Esophagus muscularis mucosa (tissue), 4 donors: Measurements from ENCODE around the gene NTRK3. TPM values are rescaled to one million over a fixed set of nuclear protein-coding genes. Genes with fewer than 3 reads are reported as not detected.

Experiments
- DNase-seq: peaks from one replicate; pipeline ENCODE4 v3.0.0-alpha.2; 2017; ENCODE audit errors: extremely low spot score
- H3K27ac ChIP-seq, 4 donors: fragments of 200-600 bp; sonication (generic); replicated peaks in 1 of 4; 1 replicate in 3 of 4; 2 replicates in 1 of 4; pipeline ENCODE4 v1.5.1; 2016 to 2019; ENCODE audit warnings: mild to moderate bottlenecking in 1 of 4
- H3K27me3 ChIP-seq, 4 donors: fragments of 200-600 bp; sonication (generic); one replicate each; pipeline versions ENCODE4 v1.5.1 to v1.6.0; 2016 to 2019
- H3K36me3 ChIP-seq, 4 donors: fragments of 200-600 bp; sonication (generic); one replicate each; pipeline ENCODE4 v1.5.1; 2016 to 2019
- H3K4me1 ChIP-seq, 4 donors: fragments of 200-600 bp; sonication (generic); one replicate each; pipeline ENCODE4 v1.5.1; 2016 to 2019
- H3K4me3 ChIP-seq, 4 donors: fragments of 200-600 bp; sonication (generic); 1 replicate in 2 of 4; 2 replicates in 2 of 4; pipeline ENCODE4 v1.5.1; 2016 to 2019; ENCODE audit warnings: mild to moderate bottlenecking in 4 of 4, moderate library complexity in 1 of 4
- H3K9me3 ChIP-seq, 4 donors: fragments of 200-600 bp; sonication (generic); 1 replicate in 3 of 4; 2 replicates in 1 of 4; pipeline ENCODE4 v1.5.1; 2016 to 2019
- CTCF ChIP-seq, 3 experiments: fragments of 200-600 bp in 2 of 3; fragments of 450-650 bp in 1 of 3; sonication (generic) in 2 of 3; IDR thresholded peaks; one replicate each; pipeline ENCODE4 v1.5.1; 2017 to 2019; ENCODE audit warnings: antibody characterized with exemption in 3 of 3, mild to moderate bottlenecking in 2 of 3, moderate library complexity in 1 of 3
- EP300 ChIP-seq: sonication (generic); formaldehyde crosslinking; IDR thresholded peaks from one replicate; pipeline ENCODE4 v1.6.1; 2017; ENCODE audit warnings: antibody characterized with exemption
- POLR2A ChIP-seq: fragments of 450-650 bp; IDR thresholded peaks from one replicate; pipeline ENCODE4 v1.6.1; 2017; ENCODE audit warnings: antibody characterized with exemption, moderate library complexity, mild to moderate bottlenecking, low read depth
- POLR2AphosphoS5 ChIP-seq, 2 donors: sonication (generic); formaldehyde crosslinking; IDR thresholded peaks; one replicate each; pipeline ENCODE4 v1.6.1; 2017; ENCODE audit warnings: antibody characterized with exemption in 2 of 2
- WGBS: methylation state at CpG from one replicate; pipeline ENCODE4 v1.1.5; 2018; 5-methylcytosine and 5-hydroxymethylcytosine counted together
- intact Hi-C: fragments of 100-400 bp; cut with DNase I; formaldehyde crosslinking; loops from one replicate; pipeline ENCODE4 v1.15.1; 2023
- total RNA-seq, 4 donors: library from RNA; depleted of rRNA; stranded (reverse); fragments of >200 nt; gene quantifications; one replicate each; pipeline versions ENCODE4 v1.1.0 to v1.2.1, GENCODE V29; 2016

The NTRK3 gene
- total RNA-seq, 4 donors from 2014 or later: 1.7 to 6.3 (median 3.0) TPM

- Histone ChIP-seq H3K9me3 (no peaks in the 10 kb centered on the region), H3K4me3 (no peak overlapping the region), H3K27ac (no peak overlapping the region), H3K36me3 (no peaks in the 10 kb centered on the region), H3K4me1 (no peaks in the 10 kb centered on the region), H3K27me3 (no peaks in the 10 kb centered on the region)
- DNase-seq: no peak
- TF ChIP-seq POLR2AphosphoS5 (IDR thresholded peaks at IDR 0.05): no peak
- no peak for TF ChIP-seq CTCF (IDR thresholded peaks at IDR 0.05)
- TF ChIP-seq POLR2A: no peak
- TF ChIP-seq EP300: no peak
- intact Hi-C loops: no loop called here
- WGBS: 90% methylated on average over 6 of the region's 6 CpGs
Observed at GRCh38 chr15:88231909-88232644, 24.5 kb downstream of the NTRK3 start.

GRCh38 chr15:88230823-88231222 lies 25.7 kb downstream of the NTRK3 start:
- H3K9me3 ChIP-seq: no peaks in the 10 kb centered on the region
- WGBS: 53% methylated on average over 2 of the region's 2 CpGs
- intact Hi-C loops: no loop called here
- no peaks in the 10 kb centered on the region for H3K27me3 ChIP-seq
- no peak for DNase-seq
- TF ChIP-seq POLR2A: no peak
- no peak for TF ChIP-seq CTCF (IDR thresholded peaks at IDR 0.05)
- TF ChIP-seq POLR2AphosphoS5 (IDR thresholded peaks at IDR 0.05): no peak
- TF ChIP-seq EP300: no peak
- no peak overlapping the region for H3K27ac ChIP-seq
- no peak overlapping the region for H3K4me3 ChIP-seq
- no peaks in the 10 kb centered on the region for H3K36me3 ChIP-seq
- no peaks in the 10 kb centered on the region for H3K4me1 ChIP-seq

- DNase-seq: no peak
Observed at GRCh38 chr15:88225461-88225860, 31.1 kb downstream of the NTRK3 start.

GRCh38 chr15:88223084-88223483 lies 33.5 kb downstream of the NTRK3 start:
- H3K4me3 ChIP-seq: no peak overlapping the region
- TF ChIP-seq POLR2AphosphoS5 (IDR thresholded peaks at IDR 0.05) (no peak), CTCF (IDR thresholded peaks at IDR 0.05) (no peak), POLR2A (no peak), EP300 (no peak)
- H3K36me3 ChIP-seq: no peaks in the 10 kb centered on the region
- 79% methylated on average over 9 of the region's 14 CpGs for WGBS
- H3K27ac ChIP-seq: no peak overlapping the region
- intact Hi-C loops: no loop called here
- no peaks in the 10 kb centered on the region for H3K27me3 ChIP-seq
- no peaks in the 10 kb centered on the region for H3K9me3 ChIP-seq
- H3K4me1 ChIP-seq: peaks cover 0 to 25% (median 17%) of the 10 kb centered on the region in 4 donors
- DNase-seq: no peak

More at GRCh38 chr15:88225461-88225860, 31.1 kb downstream of the NTRK3 start:
- no peak overlapping the region for H3K4me3 ChIP-seq
- peaks cover 0 to 1% (median 0%) of the 10 kb centered on the region in 4 donors for H3K4me1 ChIP-seq
- H3K27ac ChIP-seq: no peak overlapping the region
- intact Hi-C loops: no loop called here
- 60% methylated on average over 4 of the region's 5 CpGs for WGBS
- no peak for TF ChIP-seq EP300
- no peak for TF ChIP-seq POLR2A
- no peak for TF ChIP-seq CTCF (IDR thresholded peaks at IDR 0.05)
- TF ChIP-seq POLR2AphosphoS5 (IDR thresholded peaks at IDR 0.05): no peak
- H3K36me3 ChIP-seq: no peaks in the 10 kb centered on the region
- H3K27me3 ChIP-seq: no peaks in the 10 kb centered on the region
- H3K9me3 ChIP-seq: no peaks in the 10 kb centered on the region
